GM23338 (cell line): ENCODE results near the gene FHAD1. TPM values are rescaled to one million over a fixed set of nuclear protein-coding genes. Genes with fewer than 3 reads are reported as not detected.

Experiments
- ATAC-seq: fragments of 200-7000 bp; cut with Tn5 transposase; 3 replicates; pipeline ENCODE4 v1.9.1; 2020
- DNase-seq: peaks from one replicate; pipeline ENCODE4 v3.0.0-alpha.2; 2015; ENCODE audit warnings: low spot score
- H2AFZ ChIP-seq: fragments of 200-600 bp; sonication (generic); 2 replicates; pipeline ENCODE4 v1.8.0; 2016; ENCODE audit warnings: antibody characterized with exemption, mild to moderate bottlenecking, moderate library complexity
- H3F3A ChIP-seq: fragments of 200-600 bp; sonication (generic); replicated peaks from 2 replicates; pipeline ENCODE4 v1.8.0; 2017; ENCODE audit warnings: antibody characterized with exemption, mixed run types, low read depth
- H3K27ac ChIP-seq: fragments of 200-600 bp; sonication (generic); 2 replicates; pipeline ENCODE4 v1.6.1; 2016; ENCODE audit warnings: low read depth
- H3K27me3 ChIP-seq: fragments of 200-600 bp; sonication (generic); 2 replicates; pipeline ENCODE4 v1.8.0; 2016; ENCODE audit warnings: mild to moderate bottlenecking, mixed run types, moderate library complexity; ENCODE audit not compliant: insufficient read depth
- H3K36me3 ChIP-seq: fragments of 200-600 bp; sonication (generic); 2 replicates; pipeline ENCODE4 v1.8.0; 2016; ENCODE audit warnings: mild to moderate bottlenecking; ENCODE audit not compliant: insufficient read depth
- H3K4me1 ChIP-seq: fragments of 200-600 bp; sonication (generic); 2 replicates; pipeline ENCODE4 v1.8.0; 2016; ENCODE audit warnings: mild to moderate bottlenecking, moderate library complexity; ENCODE audit not compliant: insufficient read depth
- H3K4me2 ChIP-seq: fragments of 200-600 bp; sonication (generic); 2 replicates; pipeline ENCODE4 v1.7.1; 2017; ENCODE audit warnings: mixed run types
- H3K4me3 ChIP-seq: fragments of 200-600 bp; sonication (generic); 2 replicates; pipeline ENCODE4 v1.6.1; 2016; ENCODE audit warnings: mixed run types
- H3K79me2 ChIP-seq: fragments of 200-600 bp; sonication (generic); replicated peaks from 2 replicates; pipeline ENCODE4 v1.8.0; 2017; ENCODE audit warnings: mild to moderate bottlenecking; ENCODE audit not compliant: insufficient read depth
- H3K9me2 ChIP-seq: fragments of 200-600 bp; sonication (generic); 2 replicates; pipeline ENCODE4 v1.8.0; 2017; ENCODE audit not compliant: insufficient read depth
- H4K20me1 ChIP-seq: fragments of 200-600 bp; sonication (generic); replicated peaks from 2 replicates; pipeline ENCODE4 v1.8.0; 2017; ENCODE audit warnings: mild to moderate bottlenecking; ENCODE audit not compliant: insufficient read depth
- H3K27ac Mint-ChIP-seq: 2 replicates; pipeline ENCODE4 v1.8.0; 2020; ENCODE audit warnings: inconsistent platforms, mild to moderate bottlenecking, moderate library complexity, mixed read lengths
- H3K27me3 Mint-ChIP-seq: 3 replicates; pipeline ENCODE4 v1.8.0; 2022; ENCODE audit warnings: low read depth, mild to moderate bottlenecking, moderate library complexity, mixed read lengths, inconsistent platforms; ENCODE audit not compliant: insufficient read depth, poor library complexity
- H3K36me3 Mint-ChIP-seq: 3 replicates; pipeline ENCODE4 v1.8.0; 2021; ENCODE audit warnings: low read depth, mild to moderate bottlenecking, inconsistent platforms, moderate library complexity, mixed read lengths
- H3K4me1 Mint-ChIP-seq: 3 replicates; pipeline ENCODE4 v1.8.0; 2020; ENCODE audit warnings: mild to moderate bottlenecking, inconsistent platforms, mixed read lengths
- H3K4me3 Mint-ChIP-seq: 3 replicates; pipeline ENCODE4 v1.8.0; 2021; ENCODE audit warnings: moderate library complexity, mild to moderate bottlenecking, inconsistent platforms, mixed read lengths
- H3K9me3 Mint-ChIP-seq: 3 replicates; pipeline ENCODE4 v1.8.0; 2020; ENCODE audit warnings: moderate library complexity, mild to moderate bottlenecking, inconsistent platforms, mixed read lengths
- CREB1 ChIP-seq: fragments of 250-450 bp; sonication (Bioruptor Pico); IDR thresholded peaks from 2 replicates; pipeline ENCODE4 v1.5.0; 2020; ENCODE audit warnings: low read depth, mild to moderate bottlenecking, moderate library complexity
- JUNB ChIP-seq: IDR thresholded peaks from one replicate; pipeline ENCODE4 v1.6.1; 2016; ENCODE audit warnings: antibody characterized with exemption; ENCODE audit not compliant: unreplicated experiment
- POLR2AphosphoS5 ChIP-seq: IDR thresholded peaks from 2 replicates; pipeline ENCODE4 v1.6.1; 2016; ENCODE audit warnings: antibody characterized with exemption, low read depth
- ZNF114 ChIP-seq: fragments of 250-450 bp; sonication (Bioruptor Pico); IDR thresholded peaks from 2 replicates; pipeline ENCODE4 v1.5.0; 2020; ENCODE audit warnings: mild to moderate bottlenecking, moderate library complexity
- ZNF331 ChIP-seq: fragments of 250-450 bp; sonication (Bioruptor Pico); IDR thresholded peaks from 2 replicates; pipeline ENCODE4 v1.5.0; 2020; ENCODE audit warnings: low read depth, mild to moderate bottlenecking, moderate library complexity
- polyA plus RNA-seq: library from polyadenylated mRNA; unstranded; fragments of >200 nt; fragmentation: Nextera tagmentation; extraction: Ambion mirVana; gene quantifications from 2 replicates; pipeline ENCODE4 v1.2.1, GENCODE V29; 2016
- total RNA-seq: library from RNA; depleted of rRNA; stranded (reverse); fragments of >200 nt; shearing (Covaris generic); gene quantifications from 2 replicates; pipeline ENCODE4 v1.2.3, GENCODE V29; 2014
- TF ChIP-seq, protein P1 (sequence below): IDR thresholded peaks from one replicate; pipeline ENCODE4 v1.6.1; 2018; ENCODE audit warnings: antibody characterized with exemption; ENCODE audit not compliant: unreplicated experiment
- TF ChIP-seq, protein P2 (sequence below): fragments of 250-450 bp; sonication (Bioruptor Pico); IDR thresholded peaks from 2 replicates; pipeline ENCODE4 v1.5.0; 2020; ENCODE audit warnings: mild to moderate bottlenecking, moderate library complexity

The FHAD1 gene
- total and polyA plus RNA-seq, 2 experiments from 2014 or later, result 1.8 to 3.3 TPM

DNA sequence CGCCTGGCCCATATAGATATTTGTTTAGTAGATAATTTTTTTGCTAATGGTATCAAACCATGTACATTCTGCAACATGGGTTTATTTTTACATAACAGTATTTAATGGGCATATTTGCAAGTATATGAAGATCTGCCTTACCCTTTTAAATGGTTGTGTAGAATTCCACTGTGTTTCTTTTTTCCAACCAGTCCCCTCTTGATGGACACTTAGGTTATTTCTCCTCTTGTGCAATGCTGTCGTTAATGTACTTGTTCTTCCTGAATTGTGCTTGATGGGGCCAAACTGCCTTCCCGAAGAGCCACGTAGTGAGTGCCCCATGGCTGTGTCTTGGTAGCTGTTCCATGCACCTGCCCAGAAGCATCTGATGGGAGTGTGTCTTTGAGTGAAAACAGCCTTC is 123.2 kb downstream of the FHAD1 start:
- no peak for ATAC-seq
- Mint-ChIP-seq H3K36me3 (no peaks in the 10 kb centered on the region), H3K4me3 (no peak overlapping the region), H3K27me3 (peaks cover 16% of the 10 kb centered on the region), H3K4me1 (no peaks in the 10 kb centered on the region; the same call in 1 of the 3 replicates), H3K9me3 (no peaks in the 10 kb centered on the region), H3K27ac (no peak overlapping the region)
- H3K27ac ChIP-seq, result no peak overlapping the region
- no peaks in the 10 kb centered on the region for H3F3A ChIP-seq
- no peaks in the 10 kb centered on the region for H3K9me2 ChIP-seq
- H3K27me3 ChIP-seq, result no peaks in the 10 kb centered on the region
- H3K79me2 ChIP-seq, result no peaks in the 10 kb centered on the region
- H2AFZ ChIP-seq, result no peak overlapping the region
- no peak overlapping the region for H3K4me3 ChIP-seq
- TF ChIP-seq, protein P1, sequence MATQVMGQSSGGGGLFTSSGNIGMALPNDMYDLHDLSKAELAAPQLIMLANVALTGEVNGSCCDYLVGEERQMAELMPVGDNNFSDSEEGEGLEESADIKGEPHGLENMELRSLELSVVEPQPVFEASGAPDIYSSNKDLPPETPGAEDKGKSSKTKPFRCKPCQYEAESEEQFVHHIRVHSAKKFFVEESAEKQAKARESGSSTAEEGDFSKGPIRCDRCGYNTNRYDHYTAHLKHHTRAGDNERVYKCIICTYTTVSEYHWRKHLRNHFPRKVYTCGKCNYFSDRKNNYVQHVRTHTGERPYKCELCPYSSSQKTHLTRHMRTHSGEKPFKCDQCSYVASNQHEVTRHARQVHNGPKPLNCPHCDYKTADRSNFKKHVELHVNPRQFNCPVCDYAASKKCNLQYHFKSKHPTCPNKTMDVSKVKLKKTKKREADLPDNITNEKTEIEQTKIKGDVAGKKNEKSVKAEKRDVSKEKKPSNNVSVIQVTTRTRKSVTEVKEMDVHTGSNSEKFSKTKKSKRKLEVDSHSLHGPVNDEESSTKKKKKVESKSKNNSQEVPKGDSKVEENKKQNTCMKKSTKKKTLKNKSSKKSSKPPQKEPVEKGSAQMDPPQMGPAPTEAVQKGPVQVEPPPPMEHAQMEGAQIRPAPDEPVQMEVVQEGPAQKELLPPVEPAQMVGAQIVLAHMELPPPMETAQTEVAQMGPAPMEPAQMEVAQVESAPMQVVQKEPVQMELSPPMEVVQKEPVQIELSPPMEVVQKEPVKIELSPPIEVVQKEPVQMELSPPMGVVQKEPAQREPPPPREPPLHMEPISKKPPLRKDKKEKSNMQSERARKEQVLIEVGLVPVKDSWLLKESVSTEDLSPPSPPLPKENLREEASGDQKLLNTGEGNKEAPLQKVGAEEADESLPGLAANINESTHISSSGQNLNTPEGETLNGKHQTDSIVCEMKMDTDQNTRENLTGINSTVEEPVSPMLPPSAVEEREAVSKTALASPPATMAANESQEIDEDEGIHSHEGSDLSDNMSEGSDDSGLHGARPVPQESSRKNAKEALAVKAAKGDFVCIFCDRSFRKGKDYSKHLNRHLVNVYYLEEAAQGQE, result no peak
- TF ChIP-seq JUNB, result no peak
- no peak for TF ChIP-seq ZNF114
- TF ChIP-seq, protein P2, sequence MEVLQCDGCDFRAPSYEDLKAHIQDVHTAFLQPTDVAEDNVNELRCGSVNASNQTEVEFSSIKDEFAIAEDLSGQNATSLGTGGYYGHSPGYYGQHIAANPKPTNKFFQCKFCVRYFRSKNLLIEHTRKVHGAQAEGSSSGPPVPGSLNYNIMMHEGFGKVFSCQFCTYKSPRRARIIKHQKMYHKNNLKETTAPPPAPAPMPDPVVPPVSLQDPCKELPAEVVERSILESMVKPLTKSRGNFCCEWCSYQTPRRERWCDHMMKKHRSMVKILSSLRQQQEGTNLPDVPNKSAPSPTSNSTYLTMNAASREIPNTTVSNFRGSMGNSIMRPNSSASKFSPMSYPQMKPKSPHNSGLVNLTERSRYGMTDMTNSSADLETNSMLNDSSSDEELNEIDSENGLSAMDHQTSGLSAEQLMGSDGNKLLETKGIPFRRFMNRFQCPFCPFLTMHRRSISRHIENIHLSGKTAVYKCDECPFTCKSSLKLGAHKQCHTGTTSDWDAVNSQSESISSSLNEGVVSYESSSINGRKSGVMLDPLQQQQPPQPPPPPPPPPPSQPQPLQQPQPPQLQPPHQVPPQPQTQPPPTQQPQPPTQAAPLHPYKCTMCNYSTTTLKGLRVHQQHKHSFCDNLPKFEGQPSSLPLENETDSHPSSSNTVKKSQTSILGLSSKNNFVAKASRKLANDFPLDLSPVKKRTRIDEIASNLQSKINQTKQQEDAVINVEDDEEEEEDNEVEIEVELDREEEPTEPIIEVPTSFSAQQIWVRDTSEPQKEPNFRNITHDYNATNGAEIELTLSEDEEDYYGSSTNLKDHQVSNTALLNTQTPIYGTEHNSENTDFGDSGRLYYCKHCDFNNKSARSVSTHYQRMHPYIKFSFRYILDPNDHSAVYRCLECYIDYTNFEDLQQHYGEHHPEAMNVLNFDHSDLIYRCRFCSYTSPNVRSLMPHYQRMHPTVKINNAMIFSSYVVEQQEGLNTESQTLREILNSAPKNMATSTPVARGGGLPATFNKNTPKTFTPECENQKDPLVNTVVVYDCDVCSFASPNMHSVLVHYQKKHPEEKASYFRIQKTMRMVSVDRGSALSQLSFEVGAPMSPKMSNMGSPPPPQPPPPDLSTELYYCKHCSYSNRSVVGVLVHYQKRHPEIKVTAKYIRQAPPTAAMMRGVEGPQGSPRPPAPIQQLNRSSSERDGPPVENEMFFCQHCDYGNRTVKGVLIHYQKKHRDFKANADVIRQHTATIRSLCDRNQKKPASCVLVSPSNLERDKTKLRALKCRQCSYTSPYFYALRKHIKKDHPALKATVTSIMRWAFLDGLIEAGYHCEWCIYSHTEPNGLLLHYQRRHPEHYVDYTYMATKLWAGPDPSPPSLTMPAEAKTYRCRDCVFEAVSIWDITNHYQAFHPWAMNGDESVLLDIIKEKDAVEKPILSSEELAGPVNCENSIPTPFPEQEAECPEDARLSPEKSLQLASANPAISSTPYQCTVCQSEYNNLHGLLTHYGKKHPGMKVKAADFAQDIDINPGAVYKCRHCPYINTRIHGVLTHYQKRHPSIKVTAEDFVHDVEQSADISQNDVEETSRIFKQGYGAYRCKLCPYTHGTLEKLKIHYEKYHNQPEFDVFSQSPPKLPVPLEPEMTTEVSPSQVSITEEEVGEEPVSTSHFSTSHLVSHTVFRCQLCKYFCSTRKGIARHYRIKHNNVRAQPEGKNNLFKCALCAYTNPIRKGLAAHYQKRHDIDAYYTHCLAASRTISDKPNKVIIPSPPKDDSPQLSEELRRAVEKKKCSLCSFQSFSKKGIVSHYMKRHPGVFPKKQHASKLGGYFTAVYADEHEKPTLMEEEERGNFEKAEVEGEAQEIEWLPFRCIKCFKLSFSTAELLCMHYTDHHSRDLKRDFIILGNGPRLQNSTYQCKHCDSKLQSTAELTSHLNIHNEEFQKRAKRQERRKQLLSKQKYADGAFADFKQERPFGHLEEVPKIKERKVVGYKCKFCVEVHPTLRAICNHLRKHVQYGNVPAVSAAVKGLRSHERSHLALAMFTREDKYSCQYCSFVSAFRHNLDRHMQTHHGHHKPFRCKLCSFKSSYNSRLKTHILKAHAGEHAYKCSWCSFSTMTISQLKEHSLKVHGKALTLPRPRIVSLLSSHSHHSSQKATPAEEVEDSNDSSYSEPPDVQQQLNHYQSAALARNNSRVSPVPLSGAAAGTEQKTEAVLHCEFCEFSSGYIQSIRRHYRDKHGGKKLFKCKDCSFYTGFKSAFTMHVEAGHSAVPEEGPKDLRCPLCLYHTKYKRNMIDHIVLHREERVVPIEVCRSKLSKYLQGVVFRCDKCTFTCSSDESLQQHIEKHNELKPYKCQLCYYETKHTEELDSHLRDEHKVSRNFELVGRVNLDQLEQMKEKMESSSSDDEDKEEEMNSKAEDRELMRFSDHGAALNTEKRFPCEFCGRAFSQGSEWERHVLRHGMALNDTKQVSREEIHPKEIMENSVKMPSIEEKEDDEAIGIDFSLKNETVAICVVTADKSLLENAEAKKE (CRISPR knock-in tag), result no peak
- TF ChIP-seq ZNF331 (CRISPR knock-in tag), result no peak
- no peak for TF ChIP-seq CREB1 (CRISPR knock-in tag)
- TF ChIP-seq POLR2AphosphoS5, result no peak
- H3K4me1 ChIP-seq, result 0 out of 2 replicates have a peak, but pooled peaks cover under 1% of the 10 kb centered on the region
- H4K20me1 ChIP-seq, result no peaks in the 10 kb centered on the region
- no peaks in the 10 kb centered on the region for H3K36me3 ChIP-seq
- H3K4me2 ChIP-seq, result no peak overlapping the region
- no peak for DNase-seq
